Glutamatergic neuron (in vitro differentiated cells): ENCODE data around the gene ALDH1A1. TPM values are rescaled to one million over a fixed set of nuclear protein-coding genes. Genes with fewer than 3 reads are reported as not detected.

Source experiments
- DNase-seq: peaks from one replicate; pipeline ENCODE4 v3.0.0; 2022
- H3K27ac Mint-ChIP-seq: one replicate; pipeline ENCODE4 v1.8.0; 2020; ENCODE audit warnings: mild to moderate bottlenecking, mixed read lengths, inconsistent platforms; ENCODE audit not compliant: unreplicated experiment
- H3K27me3 Mint-ChIP-seq: one replicate; pipeline ENCODE4 v1.8.0; 2020; ENCODE audit warnings: mild to moderate bottlenecking, moderate library complexity, mixed read lengths, inconsistent platforms; ENCODE audit not compliant: unreplicated experiment
- H3K36me3 Mint-ChIP-seq: one replicate; pipeline ENCODE4 v1.8.0; 2020; ENCODE audit warnings: mild to moderate bottlenecking, mixed read lengths, inconsistent platforms; ENCODE audit not compliant: unreplicated experiment
- H3K4me1 Mint-ChIP-seq: one replicate; pipeline ENCODE4 v1.8.0; 2020; ENCODE audit warnings: mild to moderate bottlenecking, low read depth, mixed read lengths, inconsistent platforms; ENCODE audit not compliant: unreplicated experiment
- H3K4me3 Mint-ChIP-seq: one replicate; pipeline ENCODE4 v1.8.0; 2020; ENCODE audit warnings: mild to moderate bottlenecking, mixed read lengths, inconsistent platforms; ENCODE audit not compliant: unreplicated experiment
- H3K9me3 Mint-ChIP-seq: one replicate; pipeline ENCODE4 v1.8.0; 2020; ENCODE audit warnings: mild to moderate bottlenecking, moderate library complexity, mixed read lengths, inconsistent platforms; ENCODE audit not compliant: unreplicated experiment
- CTCF ChIP-seq: fragments of 200-600 bp; sonication (generic); IDR thresholded peaks from one replicate; pipeline ENCODE4 v1.5.0; 2021; ENCODE audit not compliant: partially characterized antibody, unreplicated experiment
- total RNA-seq: library from RNA; stranded (reverse); fragmentation: NEBNext Ultra II Directional; extraction: Animal tissue kit (Norgen Biotek cat#: 25700); gene quantifications from one replicate; pipeline ENCODE4 v1.2.1, GENCODE V29; 2021; ENCODE audit not compliant: unreplicated experiment

Gene ALDH1A1
- total RNA-seq, 1 donor from 2014 or later = not detected

- Mint-ChIP-seq H3K9me3 (peaks cover 2% of the 10 kb centered on the region), H3K27me3 (no peaks in the 10 kb centered on the region), H3K4me1 (no peaks in the 10 kb centered on the region), H3K4me3 (no peak overlapping the region), H3K27ac (no peak overlapping the region), H3K36me3 (peaks cover 9% of the 10 kb centered on the region)
- no peak for DNase-seq
- TF ChIP-seq CTCF = no peak
Observed at GRCh38 chr9:72955126-72955455, 2.2 kb upstream of the ALDH1A1 start.

GRCh38 chr9:72954431-72955125 lies 1.7 kb upstream of the ALDH1A1 start:
- H3K4me3 Mint-ChIP-seq = no peak overlapping the region
- no peak overlapping the region for H3K27ac Mint-ChIP-seq
- peaks cover 7% of the 10 kb centered on the region for H3K36me3 Mint-ChIP-seq
- DNase-seq = no peak
- no peak for TF ChIP-seq CTCF
- no peaks in the 10 kb centered on the region for H3K4me1 Mint-ChIP-seq
- H3K9me3 Mint-ChIP-seq = peaks cover 2% of the 10 kb centered on the region
- no peaks in the 10 kb centered on the region for H3K27me3 Mint-ChIP-seq

GRCh38 chr9:72952381-72952690 lies 517 bp downstream of the ALDH1A1 start:
- Mint-ChIP-seq H3K4me1 (no peaks in the 10 kb centered on the region), H3K4me3 (no peak overlapping the region), H3K36me3 (no peaks in the 10 kb centered on the region), H3K9me3 (no peaks in the 10 kb centered on the region), H3K27ac (no peak overlapping the region), H3K27me3 (no peaks in the 10 kb centered on the region)
- no peak for TF ChIP-seq CTCF
- DNase-seq = no peak

- Mint-ChIP-seq H3K36me3 (no peaks in the 10 kb centered on the region), H3K9me3 (no peaks in the 10 kb centered on the region), H3K4me1 (no peaks in the 10 kb centered on the region), H3K4me3 (no peak overlapping the region), H3K27ac (no peak overlapping the region), H3K27me3 (no peaks in the 10 kb centered on the region)
- DNase-seq = no peak
- TF ChIP-seq CTCF = no peak
Observed at GRCh38 chr9:72951520-72952380, 1.1 kb downstream of the ALDH1A1 start.

DNA sequence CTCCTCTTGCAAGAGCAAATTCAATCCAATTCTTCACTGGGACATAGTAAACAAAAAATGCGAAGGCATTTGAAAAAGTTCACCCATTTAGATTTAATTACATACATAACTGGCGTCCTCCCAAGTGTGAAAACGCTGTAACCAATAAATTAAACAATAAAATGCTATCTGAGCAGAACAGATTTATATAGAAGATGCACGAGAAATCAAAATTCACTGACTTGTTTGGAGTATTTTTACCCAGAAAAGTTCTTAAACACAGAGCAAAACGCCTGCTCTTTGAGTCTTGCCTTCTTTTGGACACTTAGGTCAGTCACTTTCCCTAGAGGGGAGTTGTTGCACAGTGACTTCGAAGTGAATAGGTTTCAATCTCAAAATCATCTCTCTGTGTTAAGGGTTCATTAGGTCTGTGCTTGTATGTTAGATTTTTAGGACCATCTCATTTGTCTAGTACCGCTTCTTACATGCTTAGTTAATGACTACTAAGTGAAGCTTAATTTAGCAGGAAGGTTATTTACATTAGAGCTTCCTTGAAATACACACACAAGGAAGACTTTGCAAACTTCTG lies 1.9 kb downstream of the ALDH1A1 start:
- Mint-ChIP-seq H3K27me3 (no peaks in the 10 kb centered on the region), H3K9me3 (no peaks in the 10 kb centered on the region), H3K4me1 (no peaks in the 10 kb centered on the region), H3K36me3 (no peaks in the 10 kb centered on the region), H3K27ac (no peak overlapping the region), H3K4me3 (no peak overlapping the region)
- no peak for TF ChIP-seq CTCF
- DNase-seq = no peak
